ENCODE measurements around the gene RAB3IL1.

The RAB3IL1 gene

GRCh38 chr11:61863548-61864081 is 53.8 kb downstream of the RAB3IL1 start:
- no peak for DNase-seq

DNA sequence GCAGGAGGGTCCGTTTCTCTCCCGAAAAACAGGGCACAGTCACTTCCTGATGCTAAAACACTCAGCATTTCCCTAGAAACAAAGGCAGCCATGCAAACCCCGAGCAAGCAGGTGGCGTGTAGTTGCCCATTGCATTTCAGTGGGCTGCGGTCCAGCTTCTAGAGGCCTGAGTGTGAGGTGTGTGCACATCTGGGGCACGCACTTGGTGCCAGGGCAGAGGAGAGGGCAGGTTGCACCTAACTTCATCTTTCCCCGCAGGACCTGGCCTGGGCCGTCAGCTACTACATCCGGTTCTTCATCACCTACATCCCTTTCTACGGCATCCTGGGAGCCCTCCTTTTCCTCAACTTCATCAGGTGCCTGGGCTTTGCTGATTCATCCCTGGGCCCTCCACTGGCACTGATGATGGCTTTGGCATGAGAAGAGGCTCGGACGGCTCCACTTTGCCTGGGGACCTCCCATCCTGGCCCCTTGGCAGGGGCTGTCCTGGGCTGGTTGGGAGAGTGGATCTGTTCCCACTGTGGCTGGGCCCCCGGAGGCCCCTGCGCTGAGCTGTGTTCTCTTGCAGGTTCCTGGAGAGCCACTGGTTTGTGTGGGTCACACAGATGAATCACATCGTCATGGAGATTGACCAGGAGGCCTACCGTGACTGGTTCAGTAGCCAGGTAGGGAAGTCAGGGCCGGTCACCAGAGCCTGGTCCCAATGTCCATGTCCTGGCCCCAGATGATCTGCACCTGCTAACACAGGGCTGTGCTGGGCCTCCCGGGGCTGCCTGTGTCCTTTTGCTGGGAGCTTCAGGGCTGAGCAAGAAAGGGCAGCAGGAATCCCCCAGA is 54.4 kb downstream of the RAB3IL1 start:
- DNase-seq, result no peak

- no peak for DNase-seq
Measured at GRCh38 chr11:61861634-61862033, 55.7 kb downstream of the RAB3IL1 start.

- DNase-seq, result no peak
Measured at GRCh38 chr11:61860054-61860903, 57.1 kb downstream of the RAB3IL1 start.

DNA sequence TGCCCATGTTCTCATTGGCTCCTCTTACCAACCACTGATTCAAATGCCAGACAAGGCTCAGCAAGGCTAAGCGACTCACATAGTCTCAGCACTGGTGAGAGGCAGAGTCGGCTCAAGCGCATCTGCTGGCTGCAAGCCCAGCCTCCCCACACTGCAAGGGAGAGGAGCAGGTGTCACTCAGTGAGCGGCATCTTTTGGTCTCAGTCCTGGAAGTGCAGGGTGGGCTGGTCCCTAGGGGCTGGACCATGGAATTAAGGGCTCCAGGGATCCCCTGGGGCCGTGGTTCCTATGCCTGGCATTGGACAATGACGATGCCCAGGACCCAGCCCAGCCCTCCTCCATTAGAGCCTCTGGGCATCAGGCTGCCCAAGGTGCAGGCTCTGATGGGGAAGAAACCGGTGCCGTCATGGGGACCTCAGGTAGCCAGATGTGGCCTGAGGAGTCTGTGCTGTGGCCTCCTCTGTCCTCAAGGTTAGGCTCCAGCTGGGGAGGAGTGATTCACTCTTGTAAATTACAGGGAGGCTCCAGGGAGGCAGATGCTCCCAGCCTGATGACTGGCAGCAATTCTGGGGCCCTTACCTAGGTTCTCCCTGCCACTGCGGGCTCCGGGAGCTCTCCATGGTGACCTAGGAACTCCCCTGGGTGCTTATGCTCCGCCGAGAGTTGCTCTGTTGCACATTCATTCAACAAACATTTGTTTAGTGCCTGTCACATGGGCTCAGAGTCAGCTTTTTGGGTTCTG is 61.3 kb downstream of the RAB3IL1 start:
- no peak for DNase-seq

- DNase-seq, result no peak
Measured at GRCh38 chr11:61854966-61855714, 62.2 kb downstream of the RAB3IL1 start.

DNA sequence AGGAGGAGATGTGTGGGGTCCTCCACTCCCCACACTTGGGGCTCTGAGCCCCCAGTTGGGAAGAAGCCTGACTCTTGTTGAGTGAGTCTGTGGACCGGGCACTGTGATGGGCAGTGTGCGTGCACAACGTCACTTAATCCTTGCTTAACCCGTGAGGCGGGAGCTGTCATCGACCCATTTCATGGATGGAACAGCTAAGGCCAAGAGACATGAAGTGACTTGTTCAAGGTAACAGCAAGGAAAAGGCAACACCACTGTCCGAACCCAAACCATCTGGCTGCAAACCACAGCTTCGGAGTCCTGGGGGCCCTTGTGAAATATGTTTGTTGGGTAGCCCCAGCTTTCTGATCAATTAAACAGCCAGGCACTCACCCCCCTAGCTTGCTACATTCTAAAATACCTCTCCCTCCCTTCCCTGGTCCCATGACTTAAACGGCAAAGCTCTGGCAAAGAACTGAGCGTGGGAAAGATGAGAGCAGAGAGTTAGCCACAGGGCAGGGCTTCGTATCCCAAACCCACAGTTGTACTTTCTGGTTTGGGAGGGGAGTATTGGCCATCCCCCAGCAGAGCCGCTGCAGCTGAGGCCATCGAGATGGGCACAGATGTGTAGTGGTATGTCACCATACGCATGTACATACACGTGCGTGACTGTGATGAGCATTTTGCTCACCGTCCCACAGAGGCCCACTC is 63.0 kb downstream of the RAB3IL1 start:
- DNase-seq, result no peak

DNA sequence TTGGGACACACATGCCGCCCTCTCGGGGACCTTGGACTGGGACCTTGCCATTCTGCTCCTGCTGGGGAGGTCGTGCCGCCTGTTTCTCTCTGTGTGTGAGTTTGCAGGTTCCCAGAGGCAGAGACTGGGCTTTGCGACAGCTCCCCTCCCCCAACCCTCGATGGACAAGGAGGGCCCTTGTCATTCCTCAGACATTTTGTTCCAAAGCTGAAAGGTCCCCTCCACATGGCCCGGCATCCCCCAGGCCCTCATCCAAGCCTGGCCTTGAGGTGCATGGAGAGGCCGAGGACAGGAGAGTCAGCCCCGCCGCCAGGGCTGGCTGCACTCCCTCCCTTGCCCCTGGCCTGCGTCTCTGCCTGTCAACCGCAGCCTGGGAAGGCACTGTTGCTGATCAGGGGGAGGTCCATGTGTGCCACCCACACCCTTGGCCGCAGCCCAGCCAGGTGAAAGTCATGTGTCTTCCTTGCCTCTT is 63.6 kb downstream of the RAB3IL1 start:
- no peak for DNase-seq

DNA sequence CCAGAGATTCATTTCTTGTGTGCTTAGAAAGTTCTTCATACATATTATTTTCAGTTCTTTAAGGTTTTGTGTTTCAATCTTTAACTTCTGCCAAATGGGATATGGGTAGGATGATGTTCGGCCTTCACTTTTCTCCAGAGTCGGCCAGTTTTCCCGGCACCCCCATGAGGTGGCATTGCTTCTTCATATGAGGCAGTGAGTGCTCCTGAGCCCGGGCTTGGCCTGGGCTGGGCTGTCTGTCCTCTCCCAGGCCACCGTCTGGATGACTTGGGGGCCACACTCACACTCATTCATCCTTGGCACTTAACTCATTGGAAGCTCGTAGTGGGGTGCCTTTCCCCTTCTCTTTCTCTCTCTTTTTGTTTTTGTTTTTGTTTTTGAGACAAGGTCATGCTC is 65.5 kb downstream of the RAB3IL1 start:
- no peak for DNase-seq

DNA sequence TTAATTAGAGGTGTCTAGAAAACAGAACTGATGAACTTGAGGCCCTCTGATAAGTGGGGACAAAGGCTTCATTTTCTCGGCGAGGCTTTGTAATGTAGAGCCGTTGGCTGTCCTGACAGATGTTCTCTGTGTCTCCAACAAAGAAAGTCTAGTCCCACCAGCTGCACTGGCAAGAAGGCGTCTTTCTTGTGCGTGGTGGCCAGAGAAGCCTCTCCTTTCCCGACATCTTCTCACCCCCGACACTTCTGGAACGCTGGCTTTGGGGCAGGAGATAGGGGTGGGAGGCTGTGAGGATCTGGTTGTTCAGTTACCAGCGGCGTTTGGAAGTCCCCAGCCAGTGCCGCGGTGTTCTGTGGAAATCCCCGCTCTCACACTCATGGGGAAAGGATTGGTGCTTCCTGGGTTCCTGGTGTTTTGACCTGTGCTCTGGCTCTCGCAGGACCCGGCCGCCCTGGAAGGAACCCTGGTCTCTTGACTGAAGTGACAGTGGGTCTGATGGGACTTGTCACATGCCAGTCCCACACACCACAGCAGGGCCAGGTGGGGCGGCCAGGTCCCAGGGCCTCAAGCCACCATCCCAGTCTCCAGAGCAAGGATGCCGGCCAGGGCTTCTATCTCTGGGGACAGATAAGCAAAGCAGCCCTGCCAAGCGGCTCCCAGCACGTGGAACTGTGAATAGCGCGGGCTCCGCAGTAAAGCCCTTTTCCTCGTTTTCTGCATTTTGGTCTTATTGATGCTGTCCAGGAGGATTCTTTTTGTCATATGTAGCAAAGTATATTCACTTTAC is 66.1 kb downstream of the RAB3IL1 start:
- no peak for DNase-seq

DNA sequence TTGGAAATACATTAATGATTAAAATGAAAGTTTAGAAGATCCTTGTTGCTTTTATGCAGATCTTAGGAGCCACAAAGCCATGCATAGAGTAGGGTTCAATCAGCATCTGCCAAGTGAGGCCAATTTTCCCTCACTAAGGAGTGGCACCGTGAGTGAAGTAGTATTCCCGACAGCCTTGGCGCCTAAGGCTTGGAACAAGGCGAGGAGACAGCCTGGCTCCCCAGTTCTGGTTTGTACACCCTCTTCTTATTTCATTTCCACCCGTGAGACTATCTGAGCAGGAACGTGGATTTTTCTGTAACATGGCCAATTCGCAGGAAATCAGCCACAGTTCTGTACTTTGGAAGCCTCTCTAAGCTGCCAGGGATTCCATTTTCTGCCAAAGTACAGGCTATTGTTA is 66.7 kb downstream of the RAB3IL1 start:
- DNase-seq, result no peak

DNA sequence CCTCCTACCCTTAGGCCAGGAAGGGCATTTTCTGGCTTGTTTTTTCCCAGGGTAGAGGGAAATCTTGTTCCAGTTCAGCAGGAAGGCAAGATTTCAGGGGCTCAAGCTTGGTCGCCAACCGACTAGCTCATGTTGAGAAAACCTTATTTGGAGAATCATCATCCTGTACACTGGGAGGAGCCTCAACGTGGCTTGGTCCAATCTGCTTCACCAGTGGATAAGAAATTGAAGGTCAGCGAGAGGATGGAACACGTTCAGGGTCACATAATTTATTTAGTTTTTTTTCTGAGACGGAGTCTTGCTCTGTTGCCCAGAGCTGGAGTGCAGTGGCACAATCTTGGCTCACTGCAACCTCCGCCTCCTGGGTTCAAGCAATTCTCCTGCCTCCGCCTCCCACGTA is 68.7 kb downstream of the RAB3IL1 start:
- no peak for DNase-seq

DNA sequence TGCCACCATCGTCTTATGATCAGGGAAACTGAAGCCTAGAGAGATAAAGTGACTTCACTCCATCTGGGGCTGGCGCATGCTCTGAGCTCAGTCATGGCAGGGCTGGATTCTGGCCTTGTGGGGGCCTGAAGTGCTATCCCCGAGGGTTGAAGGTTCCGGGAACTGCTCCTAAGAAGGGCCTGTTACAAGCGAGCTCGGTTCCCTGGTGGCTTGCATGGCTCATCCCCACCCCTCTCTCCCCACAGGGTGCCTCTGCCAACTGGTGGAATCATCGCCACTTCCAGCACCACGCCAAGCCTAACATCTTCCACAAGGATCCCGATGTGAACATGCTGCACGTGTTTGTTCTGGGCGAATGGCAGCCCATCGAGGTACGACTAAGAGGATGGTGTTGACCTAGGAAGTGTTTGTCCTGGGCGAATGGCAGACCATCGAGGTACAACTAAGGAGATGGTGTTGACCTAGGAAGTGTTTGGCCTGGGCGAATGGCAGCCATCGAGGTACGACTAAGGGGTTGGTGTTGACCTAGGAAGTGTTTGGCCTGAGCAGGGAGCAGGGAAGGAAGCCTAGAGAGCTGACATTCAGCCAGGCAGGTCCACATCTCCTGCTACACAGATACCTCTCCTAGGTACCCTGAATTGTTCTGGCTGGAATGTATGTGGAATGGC is 69.3 kb downstream of the RAB3IL1 start:
- DNase-seq, result no peak
